Neural progenitor cell (in vitro differentiated cells): Measurements from ENCODE around the gene ZFPM1.

ENCODE experiments used
- EZH2 ChIP-seq: fragments of 200-600 bp; sonication (generic); IDR thresholded peaks from 2 replicates; pipeline ENCODE4 v1.6.1; 2017; ENCODE audit warnings: antibody characterized with exemption, mild to moderate bottlenecking, moderate library complexity
- EZH2phosphoT487 ChIP-seq: fragments of 200-600 bp; sonication (generic); IDR thresholded peaks from 2 replicates; pipeline ENCODE4 v1.6.1; 2017; ENCODE audit warnings: antibody characterized with exemption
- TF ChIP-seq, protein P1 (sequence below): fragments of 200-600 bp; sonication (generic); IDR thresholded peaks from 2 replicates; pipeline ENCODE4 v1.5.1; 2017; ENCODE audit warnings: antibody characterized with exemption, mild to moderate bottlenecking

DNA sequence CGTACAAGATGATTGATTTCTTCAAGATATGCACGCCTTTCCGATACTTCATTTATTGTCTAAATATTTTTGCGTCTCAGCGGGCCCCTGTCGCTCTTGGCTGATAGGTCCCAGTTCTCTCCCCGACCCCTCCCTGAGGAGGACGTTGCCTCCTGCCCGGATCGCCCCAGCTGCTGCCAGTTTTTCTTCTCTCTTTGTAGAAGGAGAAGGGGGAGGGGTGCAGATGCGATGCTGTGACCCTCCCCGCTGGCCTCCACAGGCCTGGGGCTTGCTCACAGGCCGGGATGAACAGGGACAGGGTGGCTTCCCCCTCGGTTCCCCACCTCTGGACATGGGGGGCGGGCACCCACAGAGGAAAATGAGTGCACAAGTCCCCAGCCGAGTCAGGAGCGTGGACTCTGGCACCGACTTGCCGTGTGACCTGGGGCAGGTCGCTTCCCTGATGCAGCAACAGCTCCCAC is 63.6 kb downstream of the ZFPM1 start:
- TF ChIP-seq EZH2 (no peak), EZH2phosphoT487 (no peak)
- TF ChIP-seq, protein P1, sequence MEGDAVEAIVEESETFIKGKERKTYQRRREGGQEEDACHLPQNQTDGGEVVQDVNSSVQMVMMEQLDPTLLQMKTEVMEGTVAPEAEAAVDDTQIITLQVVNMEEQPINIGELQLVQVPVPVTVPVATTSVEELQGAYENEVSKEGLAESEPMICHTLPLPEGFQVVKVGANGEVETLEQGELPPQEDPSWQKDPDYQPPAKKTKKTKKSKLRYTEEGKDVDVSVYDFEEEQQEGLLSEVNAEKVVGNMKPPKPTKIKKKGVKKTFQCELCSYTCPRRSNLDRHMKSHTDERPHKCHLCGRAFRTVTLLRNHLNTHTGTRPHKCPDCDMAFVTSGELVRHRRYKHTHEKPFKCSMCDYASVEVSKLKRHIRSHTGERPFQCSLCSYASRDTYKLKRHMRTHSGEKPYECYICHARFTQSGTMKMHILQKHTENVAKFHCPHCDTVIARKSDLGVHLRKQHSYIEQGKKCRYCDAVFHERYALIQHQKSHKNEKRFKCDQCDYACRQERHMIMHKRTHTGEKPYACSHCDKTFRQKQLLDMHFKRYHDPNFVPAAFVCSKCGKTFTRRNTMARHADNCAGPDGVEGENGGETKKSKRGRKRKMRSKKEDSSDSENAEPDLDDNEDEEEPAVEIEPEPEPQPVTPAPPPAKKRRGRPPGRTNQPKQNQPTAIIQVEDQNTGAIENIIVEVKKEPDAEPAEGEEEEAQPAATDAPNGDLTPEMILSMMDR = no peak
